Fibroblast of the aortic adventitia (primary cell): Measurements from ENCODE around the gene HOXA1. TPM values are rescaled to one million over a fixed set of nuclear protein-coding genes. Genes with fewer than 3 reads are reported as not detected.

Experiments
- DNase-seq: peaks from one replicate; pipeline ENCODE4 v3.0.0-alpha.2; 2010; ENCODE audit warnings: low read depth
- H3K4me3 ChIP-seq: 2 replicates; pipeline ENCODE4 v1.5.1; 2011; ENCODE audit warnings: low read depth, mild to moderate bottlenecking, control low read depth, low read length, moderate library complexity
- total RNA-seq: library from RNA; depleted of rRNA; stranded (reverse); fragments of >200 nt; gene quantifications from 2 replicates; pipeline ENCODE4 v1.2.3, GENCODE V29; 2012; ENCODE audit warnings: low replicate concordance
- TF ChIP-seq, protein P1 (sequence below): IDR thresholded peaks from 2 replicates; pipeline ENCODE4 v1.5.1; 2011; ENCODE audit warnings: mild to moderate bottlenecking, low read length, control low read depth, inconsistent platforms; ENCODE audit not compliant: insufficient read depth

The HOXA1 gene
- total RNA-seq, 1 donor: 0.72 TPM

- peak; percentile 68 for DNase-seq
- TF ChIP-seq, protein P1, sequence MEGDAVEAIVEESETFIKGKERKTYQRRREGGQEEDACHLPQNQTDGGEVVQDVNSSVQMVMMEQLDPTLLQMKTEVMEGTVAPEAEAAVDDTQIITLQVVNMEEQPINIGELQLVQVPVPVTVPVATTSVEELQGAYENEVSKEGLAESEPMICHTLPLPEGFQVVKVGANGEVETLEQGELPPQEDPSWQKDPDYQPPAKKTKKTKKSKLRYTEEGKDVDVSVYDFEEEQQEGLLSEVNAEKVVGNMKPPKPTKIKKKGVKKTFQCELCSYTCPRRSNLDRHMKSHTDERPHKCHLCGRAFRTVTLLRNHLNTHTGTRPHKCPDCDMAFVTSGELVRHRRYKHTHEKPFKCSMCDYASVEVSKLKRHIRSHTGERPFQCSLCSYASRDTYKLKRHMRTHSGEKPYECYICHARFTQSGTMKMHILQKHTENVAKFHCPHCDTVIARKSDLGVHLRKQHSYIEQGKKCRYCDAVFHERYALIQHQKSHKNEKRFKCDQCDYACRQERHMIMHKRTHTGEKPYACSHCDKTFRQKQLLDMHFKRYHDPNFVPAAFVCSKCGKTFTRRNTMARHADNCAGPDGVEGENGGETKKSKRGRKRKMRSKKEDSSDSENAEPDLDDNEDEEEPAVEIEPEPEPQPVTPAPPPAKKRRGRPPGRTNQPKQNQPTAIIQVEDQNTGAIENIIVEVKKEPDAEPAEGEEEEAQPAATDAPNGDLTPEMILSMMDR: no peak
- peak overlapping the region; percentile 72 for H3K4me3 ChIP-seq
These were observed 19.6 kb upstream of the HOXA1 start for GRCh38 chr7:27115221-27116026.

GRCh38 chr7:27114881-27115220, 19.1 kb upstream of the HOXA1 start:
- peak overlapping the region; percentile 72 for H3K4me3 ChIP-seq
- no peak for DNase-seq
- TF ChIP-seq, protein P1: no peak

DNA sequence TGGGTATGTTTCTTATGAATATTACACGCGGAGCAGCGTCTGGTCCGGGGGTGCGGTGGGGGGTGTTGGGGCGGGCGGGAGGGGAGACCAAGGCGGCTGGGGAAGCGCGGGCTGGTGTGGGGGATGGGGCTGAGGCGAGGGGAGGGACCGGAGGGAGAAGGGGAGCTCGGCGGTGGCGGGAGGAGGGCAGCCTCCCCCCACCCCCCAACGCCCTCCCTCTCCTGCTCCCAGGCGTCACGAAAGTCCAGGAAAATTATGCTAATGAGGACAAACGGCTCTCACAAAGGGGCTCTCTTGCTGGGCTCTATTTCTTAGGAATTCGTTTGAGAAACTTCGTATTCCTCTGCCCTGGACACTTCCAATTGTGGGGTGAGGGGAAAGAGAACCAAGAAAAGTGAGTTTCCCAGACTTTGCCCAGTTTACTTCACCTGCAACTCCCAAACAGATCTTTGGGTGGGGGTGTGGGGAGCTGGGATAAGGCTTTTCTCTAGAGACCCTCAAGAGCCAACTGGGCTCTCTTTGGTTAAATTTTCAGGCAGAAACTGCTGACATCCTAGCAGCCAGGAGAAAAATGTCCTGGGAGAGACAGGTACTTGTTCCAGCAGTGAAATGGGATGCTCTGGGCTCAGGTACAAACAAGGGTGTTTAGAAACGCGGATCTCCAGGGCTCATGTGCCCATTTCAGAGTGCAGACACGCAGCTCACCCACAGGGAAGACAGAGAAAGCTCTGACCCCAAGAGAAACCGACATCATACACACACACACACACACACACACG, 18.4 kb upstream of the HOXA1 start:
- peak; percentile 66 for DNase-seq
- peak overlapping the region; percentile 78 for H3K4me3 ChIP-seq
- TF ChIP-seq, protein P1: no peak

- H3K4me3 ChIP-seq: peak overlapping the region; percentile 78
- DNase-seq: peak; percentile 90
- TF ChIP-seq, protein P1: no peak
These were observed 17.5 kb upstream of the HOXA1 start for GRCh38 chr7:27112955-27113949.

GRCh38 chr7:27112361-27112760, 16.6 kb upstream of the HOXA1 start:
- H3K4me3 ChIP-seq: peak overlapping the region; percentile 78
- DNase-seq: peak; percentile 31
- TF ChIP-seq, protein P1: no peak

- DNase-seq: no peak
- H3K4me3 ChIP-seq: peak overlapping the region; percentile 78
- TF ChIP-seq, protein P1: no peak
These were observed 16.0 kb upstream of the HOXA1 start for GRCh38 chr7:27111751-27112277.
